Karpas-422 (cell line): ENCODE measurements around the gene SMG6. TPM values are rescaled to one million over a fixed set of nuclear protein-coding genes. Genes with fewer than 3 reads are reported as not detected.
"Not testable (repeated sequence)": the region's sequence is repeated elsewhere in the genome, so short reads cannot be mapped to it uniquely, and the experiment has no call there.

Experiments
- DNase-seq: peaks from one replicate; pipeline ENCODE4 v3.0.0-alpha.2; 2015
- H2AFZ ChIP-seq: fragments of 200-600 bp; sonication (generic); 2 replicates; pipeline ENCODE4 v1.6.1; 2014; ENCODE audit warnings: antibody characterized with exemption, low read length, mixed read lengths
- H3K27ac ChIP-seq: fragments of 200-600 bp; sonication (generic); 2 replicates; pipeline ENCODE4 v1.5.1; 2014; ENCODE audit warnings: mild to moderate bottlenecking, low read length, moderate library complexity
- H3K27me3 ChIP-seq: fragments of 200-600 bp; sonication (generic); 2 replicates; pipeline ENCODE4 v1.6.1; 2014; ENCODE audit warnings: low read length, mixed read lengths
- H3K36me3 ChIP-seq: fragments of 200-600 bp; sonication (generic); 2 replicates; pipeline ENCODE4 v1.6.1; 2014; ENCODE audit warnings: low read length, mixed read lengths; ENCODE audit not compliant: insufficient read depth
- H3K4me1 ChIP-seq: fragments of 200-600 bp; sonication (generic); 2 replicates; pipeline ENCODE4 v1.6.1; 2014; ENCODE audit warnings: mild to moderate bottlenecking, low read length, mixed read lengths
- H3K4me2 ChIP-seq: fragments of 200-600 bp; sonication (generic); 2 replicates; pipeline ENCODE4 v1.6.1; 2014; ENCODE audit warnings: low read length, low read depth, mild to moderate bottlenecking; ENCODE audit not compliant: poor library complexity, severe bottlenecking
- H3K4me3 ChIP-seq: fragments of 200-600 bp; sonication (generic); 2 replicates; pipeline ENCODE4 v1.5.1; 2014; ENCODE audit warnings: mild to moderate bottlenecking, antibody characterized with exemption, low read length, mixed read lengths
- H3K79me2 ChIP-seq: fragments of 200-600 bp; sonication (generic); 2 replicates; pipeline ENCODE4 v1.6.1; 2014; ENCODE audit warnings: mild to moderate bottlenecking, low read length, mixed read lengths
- H3K9ac ChIP-seq: fragments of 200-600 bp; sonication (generic); 2 replicates; pipeline ENCODE4 v1.6.0; 2014; ENCODE audit warnings: low read length
- H3K9me2 ChIP-seq: fragments of 200-600 bp; sonication (generic), shearing (Covaris generic); replicated peaks from 2 replicates; pipeline ENCODE4 v1.6.0; 2014; ENCODE audit warnings: mild to moderate bottlenecking, low read length, moderate library complexity; ENCODE audit not compliant: insufficient read depth
- H3K9me3 ChIP-seq: fragments of 300-700, 200-600 bp; sonication (generic); 2 replicates; pipeline ENCODE4 v1.6.1; 2014; ENCODE audit warnings: low read length, mixed read lengths
- H4K20me1 ChIP-seq: fragments of 200-600 bp; sonication (generic); 2 replicates; pipeline ENCODE4 v1.6.1; 2014; ENCODE audit warnings: mild to moderate bottlenecking, antibody characterized with exemption, low read length, low read depth; ENCODE audit not compliant: insufficient read depth
- total RNA-seq: library from RNA; depleted of rRNA; stranded (reverse); fragments of >200 nt; shearing (Covaris generic); gene quantifications from 2 replicates; pipeline ENCODE4 v1.2.3, GENCODE V29; 2014; ENCODE audit warnings: low replicate concordance

SMG6 gene
- total RNA-seq, 1 experiment from 2014 or later, result 10.2 TPM

GRCh38 chr17:2319051-2319450 is 15.5 kb upstream of the SMG6 start:
- DNase-seq, result no peak
- H3K9me2 ChIP-seq, result no peaks in the 10 kb centered on the region
- no peaks in the 10 kb centered on the region for H3K79me2 ChIP-seq
- H3K9ac ChIP-seq, result no peak overlapping the region
- no peaks in the 10 kb centered on the region for H4K20me1 ChIP-seq
- H2AFZ ChIP-seq, result no peak overlapping the region
- no peak overlapping the region for H3K4me3 ChIP-seq
- H3K36me3 ChIP-seq, result peaks cover 17% of the 10 kb centered on the region
- no peaks in the 10 kb centered on the region for H3K27me3 ChIP-seq
- H3K27ac ChIP-seq, result no peak overlapping the region
- no peak overlapping the region for H3K4me2 ChIP-seq
- H3K9me3 ChIP-seq, result no peaks in the 10 kb centered on the region
- H3K4me1 ChIP-seq, result no peaks in the 10 kb centered on the region

GRCh38 chr17:2317796-2318195 is 14.2 kb upstream of the SMG6 start:
- Histone ChIP-seq H2AFZ (no peak overlapping the region), H3K9ac (no peak overlapping the region), H3K27ac (no peak overlapping the region), H3K4me2 (no peak overlapping the region), H3K4me1 (no peaks in the 10 kb centered on the region), H4K20me1 (no peaks in the 10 kb centered on the region), H3K9me3 (no peaks in the 10 kb centered on the region), H3K27me3 (no peaks in the 10 kb centered on the region), H3K36me3 (peaks cover 4% of the 10 kb centered on the region), H3K9me2 (no peaks in the 10 kb centered on the region), H3K79me2 (no peaks in the 10 kb centered on the region), H3K4me3 (no peak overlapping the region)
- DNase-seq, result no peak

- not testable (repeated sequence) for H2AFZ ChIP-seq, H4K20me1 ChIP-seq, H3K36me3 ChIP-seq, H3K9me2 ChIP-seq, H3K4me1 ChIP-seq, H3K4me2 ChIP-seq, H3K9ac ChIP-seq, H3K9me3 ChIP-seq, H3K4me3 ChIP-seq, H3K27me3 ChIP-seq, DNase-seq, H3K79me2 ChIP-seq, H3K27ac ChIP-seq
Measured at GRCh38 chr17:2316916-2317205, 13.3 kb upstream of the SMG6 start.

DNA sequence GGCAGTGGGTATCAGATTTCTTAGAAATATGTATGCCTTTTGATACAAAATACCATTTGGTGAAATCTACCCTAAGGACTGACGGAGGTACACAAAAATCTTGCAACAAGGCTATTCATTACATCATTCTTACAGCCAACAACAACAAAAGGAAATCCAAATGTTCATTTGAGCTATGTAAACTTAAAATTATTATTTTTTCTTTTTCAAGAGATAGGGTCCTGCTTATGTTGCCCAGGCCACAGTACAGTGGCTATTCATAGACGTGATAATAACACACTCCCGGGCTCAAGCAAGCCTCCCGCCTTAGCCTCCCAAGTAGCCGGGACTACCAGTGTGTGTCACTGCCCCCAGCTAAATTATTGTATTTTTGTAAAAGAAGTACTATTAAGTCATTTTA is 9.2 kb upstream of the SMG6 start:
- no peaks in the 10 kb centered on the region for H3K36me3 ChIP-seq
- no peaks in the 10 kb centered on the region for H3K4me1 ChIP-seq
- no peak overlapping the region for H3K9ac ChIP-seq
- no peaks in the 10 kb centered on the region for H3K27me3 ChIP-seq
- no peak overlapping the region for H2AFZ ChIP-seq
- no peaks in the 10 kb centered on the region for H3K9me2 ChIP-seq
- DNase-seq, result no peak
- no peak overlapping the region for H3K27ac ChIP-seq
- no peak overlapping the region for H3K4me3 ChIP-seq
- H3K4me2 ChIP-seq, result no peak overlapping the region
- H3K79me2 ChIP-seq, result peaks cover 6% of the 10 kb centered on the region; the same call in 1 of the 2 replicates
- H4K20me1 ChIP-seq, result no peaks in the 10 kb centered on the region
- no peaks in the 10 kb centered on the region for H3K9me3 ChIP-seq

- no peak overlapping the region for H3K4me2 ChIP-seq
- H3K36me3 ChIP-seq, result no peaks in the 10 kb centered on the region
- no peaks in the 10 kb centered on the region for H3K9me2 ChIP-seq
- H2AFZ ChIP-seq, result no peak overlapping the region
- no peaks in the 10 kb centered on the region for H3K9me3 ChIP-seq
- H3K27ac ChIP-seq, result no peak overlapping the region
- DNase-seq, result no peak
- H4K20me1 ChIP-seq, result no peaks in the 10 kb centered on the region
- H3K79me2 ChIP-seq, result peaks cover 29% of the 10 kb centered on the region
- H3K9ac ChIP-seq, result no peak overlapping the region
- H3K27me3 ChIP-seq, result no peaks in the 10 kb centered on the region
- peaks cover 6% of the 10 kb centered on the region for H3K4me1 ChIP-seq
- H3K4me3 ChIP-seq, result no peak overlapping the region
Measured at GRCh38 chr17:2309338-2310154, 6.0 kb upstream of the SMG6 start.

DNA sequence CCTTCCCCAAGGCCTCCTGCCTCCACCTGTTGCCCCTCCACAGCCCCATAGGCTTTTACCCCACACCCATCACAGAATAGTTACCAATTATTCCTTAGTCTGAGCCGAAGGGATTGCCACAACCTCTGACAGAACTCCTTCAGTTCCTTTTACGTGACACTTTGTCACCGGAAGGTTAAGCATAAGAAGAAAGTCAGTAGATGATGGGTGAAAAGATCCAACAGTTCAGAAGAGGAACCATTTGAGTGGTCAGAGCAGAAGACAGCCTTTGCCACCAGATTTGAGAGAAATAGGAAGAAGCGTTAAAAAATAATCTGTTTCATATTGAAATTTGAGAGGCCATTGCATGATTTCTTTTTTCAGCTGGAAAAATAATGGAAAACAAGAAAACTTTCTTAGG is 1.3 kb upstream of the SMG6 start:
- H3K9me3 ChIP-seq, result no peaks in the 10 kb centered on the region
- no peaks in the 10 kb centered on the region for H3K9me2 ChIP-seq
- 0 out of 2 replicates have a peak, but pooled peaks cover 5% of the 10 kb centered on the region for H4K20me1 ChIP-seq
- peak overlapping the region; percentile 100; the same call in 1 of the 2 replicates for H3K4me3 ChIP-seq
- peak overlapping the region; percentile 78 for H3K4me2 ChIP-seq
- DNase-seq, result no peak
- H3K4me1 ChIP-seq, result peaks cover 22% of the 10 kb centered on the region
- H2AFZ ChIP-seq, result no peak overlapping the region
- H3K27me3 ChIP-seq, result no peaks in the 10 kb centered on the region
- peaks cover 72% of the 10 kb centered on the region for H3K79me2 ChIP-seq
- H3K36me3 ChIP-seq, result peaks cover 5% of the 10 kb centered on the region; the same call in 1 of the 2 replicates
- no peak overlapping the region for H3K27ac ChIP-seq
- no peak overlapping the region for H3K9ac ChIP-seq

GRCh38 chr17:2302778-2303203 is 794 bp downstream of the SMG6 start:
- Histone ChIP-seq H3K9me2 (no peaks in the 10 kb centered on the region), H3K79me2 (peaks cover 78% of the 10 kb centered on the region), H3K27me3 (no peaks in the 10 kb centered on the region), H3K9me3 (no peaks in the 10 kb centered on the region), H4K20me1 (0 out of 2 replicates have a peak, but pooled peaks cover 5% of the 10 kb centered on the region), H3K4me3 (peak overlapping the region; percentile 100), H3K4me2 (peak overlapping the region; percentile 88), H3K27ac (peak overlapping the region; percentile 41), H3K4me1 (peaks cover 22% of the 10 kb centered on the region), H3K36me3 (peaks cover 8% of the 10 kb centered on the region; the same call in 1 of the 2 replicates), H2AFZ (peak overlapping the region; percentile 86), H3K9ac (peak overlapping the region; percentile 100)
- peak; percentile 67 for DNase-seq

DNA sequence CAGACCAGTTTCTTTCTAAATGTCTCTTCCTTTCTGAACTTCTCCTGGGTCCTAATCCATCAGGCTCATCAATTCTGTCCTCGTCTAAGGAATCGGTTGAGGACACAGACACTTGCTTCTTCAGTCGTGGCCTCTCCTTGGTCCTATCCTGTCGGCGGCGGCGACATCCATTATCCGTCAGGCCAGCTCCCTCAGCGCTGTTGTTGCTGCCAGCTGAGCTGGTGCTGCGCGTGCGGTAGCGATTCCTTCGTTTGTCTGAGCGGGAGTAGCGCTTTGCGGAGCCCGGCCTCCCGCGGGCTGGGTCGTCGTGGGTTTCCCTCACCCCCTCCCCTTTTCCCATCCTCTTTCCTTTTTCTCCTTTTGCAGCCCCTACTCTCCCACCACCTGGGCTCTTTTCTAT is 3.8 kb downstream of the SMG6 start:
- Histone ChIP-seq H2AFZ (no peak overlapping the region), H3K36me3 (peaks cover 13% of the 10 kb centered on the region; the same call in 1 of the 2 replicates), H3K4me1 (peaks cover 18% of the 10 kb centered on the region), H3K9ac (no peak overlapping the region), H3K79me2 (peaks cover 78% of the 10 kb centered on the region), H3K4me2 (no peak overlapping the region), H3K9me3 (no peaks in the 10 kb centered on the region), H3K4me3 (no peak overlapping the region), H3K27ac (no peak overlapping the region), H3K27me3 (no peaks in the 10 kb centered on the region), H4K20me1 (0 out of 2 replicates have a peak, but pooled peaks cover 5% of the 10 kb centered on the region), H3K9me2 (no peaks in the 10 kb centered on the region)
- no peak for DNase-seq
